CD14-positive monocyte (primary cell): ENCODE results near the gene FNDC10. TPM values are rescaled to one million over a fixed set of nuclear protein-coding genes. Genes with fewer than 3 reads are reported as not detected.

Experiments used
- DNase-seq, 3 donors: peaks; one replicate each; pipeline ENCODE4 v3.0.0-alpha.2; 2011 to 2022
- H2AFZ ChIP-seq: 2 replicates; pipeline ENCODE4 v1.6.0; 2012; ENCODE audit warnings: mild to moderate bottlenecking, low read depth, low read length, inconsistent platforms; ENCODE audit not compliant: insufficient read depth, poor library complexity, severe bottlenecking
- H3K27ac ChIP-seq, 2 donors: 1 replicate in 1 of 2; 2 replicates in 1 of 2; pipeline ENCODE4 v1.5.1; 2012 to 2013; ENCODE audit warnings: low read length in 2 of 2, control low read depth in 1 of 2, inconsistent platforms in 1 of 2, low read depth in 1 of 2, mild to moderate bottlenecking in 1 of 2
- H3K27me3 ChIP-seq, 2 donors: one replicate each; pipeline versions ENCODE4 v1.6.0 to v1.6.1; 2011 to 2013; ENCODE audit warnings: low read length in 2 of 2; ENCODE audit not compliant: control insufficient read depth in 2 of 2, insufficient read depth in 2 of 2
- H3K36me3 ChIP-seq, 2 donors: replicated peaks in 1 of 2; 1 replicate in 1 of 2; 2 replicates in 1 of 2; pipeline versions ENCODE4 v1.5.1 to v1.6.1; 2012 to 2013; ENCODE audit warnings: low read length in 2 of 2, control low read depth in 1 of 2, inconsistent platforms in 1 of 2, mild to moderate bottlenecking in 1 of 2; ENCODE audit not compliant: insufficient read depth in 2 of 2, control insufficient read depth in 1 of 2
- H3K4me1 ChIP-seq, 2 donors: 1 replicate in 1 of 2; 2 replicates in 1 of 2; pipeline versions ENCODE4 v1.5.1 to v1.6.1; 2012 to 2013; ENCODE audit warnings: low read length in 2 of 2, control low read depth in 1 of 2, inconsistent platforms in 1 of 2, mild to moderate bottlenecking in 1 of 2, moderate library complexity in 1 of 2; ENCODE audit not compliant: insufficient read depth in 2 of 2, control insufficient read depth in 1 of 2
- H3K4me2 ChIP-seq: replicated peaks from 2 replicates; pipeline ENCODE3; 2012; ENCODE audit warnings: low read length, moderate library complexity, mild to moderate bottlenecking; ENCODE audit not compliant: poor library complexity, severe bottlenecking; ENCODE audit errors: extremely low read depth
- H3K4me3 ChIP-seq, 3 experiments: fragments of 200-600 bp in 1 of 3; sonication (generic) in 1 of 3; replicated peaks in 1 of 3; 1 replicate in 2 of 3; 2 replicates in 1 of 3; pipeline ENCODE4 v1.5.1; 2011 to 2013; ENCODE audit warnings: low read length in 3 of 3, mild to moderate bottlenecking in 3 of 3, control low read depth in 2 of 3, low read depth in 2 of 3, inconsistent platforms in 1 of 3, moderate library complexity in 1 of 3
- H3K79me2 ChIP-seq: 2 replicates; pipeline ENCODE4 v1.6.0; 2012; ENCODE audit warnings: mild to moderate bottlenecking, control low read depth, inconsistent platforms, low read length, moderate library complexity; ENCODE audit not compliant: insufficient read depth
- H3K9ac ChIP-seq: 2 replicates; pipeline ENCODE4 v1.6.0; 2017; ENCODE audit warnings: low read length, mild to moderate bottlenecking; ENCODE audit not compliant: insufficient read depth, poor library complexity, severe bottlenecking
- H3K9me3 ChIP-seq, 2 donors: replicated peaks in 1 of 2; 1 replicate in 1 of 2; 2 replicates in 1 of 2; pipeline versions ENCODE4 v1.5.1 to v1.6.1; 2012 to 2013; ENCODE audit warnings: low read length in 2 of 2, control low read depth in 1 of 2; ENCODE audit not compliant: control insufficient read depth in 1 of 2, insufficient read depth in 1 of 2
- H4K20me1 ChIP-seq: 2 replicates; pipeline ENCODE4 v1.6.0; 2012; ENCODE audit warnings: mild to moderate bottlenecking, low read length, control low read depth, moderate library complexity; ENCODE audit not compliant: insufficient read depth
- H3K27ac Mint-ChIP-seq, 7 donors: one replicate each; pipeline ENCODE4 v1.8.0; 2020; ENCODE audit warnings: mild to moderate bottlenecking in 7 of 7, mixed read lengths in 7 of 7, moderate library complexity in 6 of 7, inconsistent platforms in 2 of 7
- H3K27me3 Mint-ChIP-seq, 3 donors: one replicate each; pipeline ENCODE4 v1.8.0; 2021 to 2022; ENCODE audit warnings: low read depth in 3 of 3, mild to moderate bottlenecking in 3 of 3, mixed read lengths in 3 of 3, moderate library complexity in 3 of 3, inconsistent platforms in 1 of 3
- H3K36me3 Mint-ChIP-seq, 2 donors: one replicate each; pipeline ENCODE4 v1.8.0; 2020; ENCODE audit warnings: mixed read lengths in 2 of 2, inconsistent platforms in 1 of 2, mild to moderate bottlenecking in 1 of 2
- H3K4me1 Mint-ChIP-seq: one replicate; pipeline ENCODE4 v1.8.0; 2020; ENCODE audit warnings: mild to moderate bottlenecking, mixed read lengths
- H3K4me3 Mint-ChIP-seq, 2 donors: one replicate each; pipeline ENCODE4 v1.8.0; 2020; ENCODE audit warnings: mild to moderate bottlenecking in 2 of 2, mixed read lengths in 2 of 2, moderate library complexity in 1 of 2
- H3K9me3 Mint-ChIP-seq, 7 donors: one replicate each; pipeline ENCODE4 v1.8.0; 2020 to 2022; ENCODE audit warnings: mixed read lengths in 7 of 7, mild to moderate bottlenecking in 6 of 7, moderate library complexity in 6 of 7, inconsistent platforms in 2 of 7
- CTCF ChIP-seq: fragments of 200-600 bp; IDR thresholded peaks from one replicate; pipeline ENCODE4 v1.8.0; 2022; ENCODE audit warnings: antibody characterized with exemption, mild to moderate bottlenecking
- WGBS: methylation state at CpG from one replicate; pipeline ENCODE4 v1.1.5; 2013; ENCODE audit warnings: missing lambda C conversion rate; ENCODE audit not compliant: insufficient coverage; 5-methylcytosine and 5-hydroxymethylcytosine counted together
- intact Hi-C, 2 donors: fragments of 100-400 bp; cut with micrococcal nuclease; formaldehyde crosslinking; loops; one replicate each; pipeline versions ENCODE4 v1.15.0 to v1.15.1; 2023
- polyA plus RNA-seq, 3 donors: library from polyadenylated mRNA; depleted of rRNA in 1 of 3; unstranded in 2 of 3; stranded (reverse) in 1 of 3; fragments of 300-500 nt in 2 of 3; fragments of >200 nt in 1 of 3; fragmentation: Illumina TruSeq in 2 of 3; gene quantifications; 1 replicate in 2 of 3; 2 replicates in 1 of 3; pipeline ENCODE4 v1.2.3, GENCODE V29; 2012 to 2021

Gene FNDC10
- polyA plus RNA-seq, 3 donors = 0.46 to 3.4 (median 1.5) TPM

GRCh38 chr1:1627829-1628753, 28.2 kb upstream of the FNDC10 start:
- no peaks in the 10 kb centered on the region for H3K79me2 ChIP-seq
- H3K9me3 ChIP-seq = no peaks in the 10 kb centered on the region
- H3K27me3 ChIP-seq = peaks cover 11 to 30% of the 10 kb centered on the region in 2 donors
- H3K4me2 ChIP-seq = no peak overlapping the region
- H4K20me1 ChIP-seq = no peaks in the 10 kb centered on the region
- Mint-ChIP-seq H3K27ac (no peak overlapping the region), H3K27me3 (peaks cover 14 to 44% (median 22%) of the 10 kb centered on the region in 3 donors), H3K9me3 (peaks cover 0 to 11% (median 3%) of the 10 kb centered on the region in 7 donors), H3K36me3 (peaks cover 4 to 12% of the 10 kb centered on the region in 2 donors), H3K4me3 (peak overlapping the region in 1 of 2 donors; percentile 35), H3K4me1 (peaks cover 2% of the 10 kb centered on the region)
- H3K4me3 ChIP-seq = no peak overlapping the region
- no peak for TF ChIP-seq CTCF
- no peaks in the 10 kb centered on the region for H3K36me3 ChIP-seq
- peak in 1 of 3 donors; percentile 4 for DNase-seq
- H3K9ac ChIP-seq = no peak overlapping the region
- peaks cover 3 to 9% of the 10 kb centered on the region in 2 donors for H3K4me1 ChIP-seq
- H2AFZ ChIP-seq = no peak overlapping the region
- intact Hi-C loops = no loop called here
- H3K27ac ChIP-seq = no peak overlapping the region
- 96% methylated on average over 49 of the region's 53 CpGs for WGBS

- Mint-ChIP-seq H3K9me3 (peaks cover 0 to 11% (median 3%) of the 10 kb centered on the region in 7 donors), H3K27ac (no peak overlapping the region), H3K4me1 (peaks cover 2% of the 10 kb centered on the region), H3K4me3 (no peak overlapping the region), H3K27me3 (peaks cover 14 to 42% (median 24%) of the 10 kb centered on the region in 3 donors), H3K36me3 (peaks cover 4 to 12% of the 10 kb centered on the region in 2 donors)
- Histone ChIP-seq H3K27ac (no peak overlapping the region), H3K27me3 (peaks cover 11 to 29% of the 10 kb centered on the region in 2 donors), H3K9ac (no peak overlapping the region), H3K4me2 (no peak overlapping the region), H4K20me1 (no peaks in the 10 kb centered on the region), H3K4me3 (no peak overlapping the region), H3K79me2 (no peaks in the 10 kb centered on the region), H3K9me3 (no peaks in the 10 kb centered on the region), H2AFZ (no peak overlapping the region), H3K36me3 (no peaks in the 10 kb centered on the region), H3K4me1 (peaks cover 3 to 9% of the 10 kb centered on the region in 2 donors)
- 74% methylated on average over 34 of the region's 37 CpGs for WGBS
- no peak for TF ChIP-seq CTCF
- intact Hi-C loops = no loop called here
- DNase-seq = peak in 1 of 3 donors; percentile 2
Measured at GRCh38 chr1:1627261-1627828, 27.4 kb upstream of the FNDC10 start.
